HL-60 (cell line): Measurements from ENCODE around the gene KAZN.

Source experiments
- DNase-seq, 2 experiments: peaks; one replicate each; pipeline ENCODE4 v3.0.0-alpha.2; 2010 to 2020; ENCODE audit warnings: low read depth in 1 of 2, low spot score in 1 of 2
- H3K27ac ChIP-seq: fragments of 250-450 bp; sonication (Bioruptor Pico); replicated peaks from 2 replicates; pipeline ENCODE4 v1.5.1; 2020; ENCODE audit warnings: mild to moderate bottlenecking, moderate library complexity
- H3K27me3 ChIP-seq: fragments of 250-450 bp; sonication (Bioruptor Pico); 2 replicates; pipeline ENCODE4 v1.5.1; 2021; ENCODE audit warnings: mild to moderate bottlenecking, moderate library complexity; ENCODE audit not compliant: insufficient read depth, poor library complexity, severe bottlenecking
- H3K4me3 ChIP-seq: replicated peaks from 2 replicates; pipeline ENCODE4 v1.5.1; 2011; ENCODE audit warnings: mild to moderate bottlenecking, control low read depth, low read length; ENCODE audit not compliant: insufficient read depth
- GABPA ChIP-seq: IDR thresholded peaks from 2 replicates; pipeline ENCODE4 v1.6.1; 2012; ENCODE audit warnings: low read depth
- POLR2AphosphoS5 ChIP-seq: IDR thresholded peaks from 2 replicates; pipeline ENCODE4 v1.6.1; 2012; ENCODE audit warnings: low read depth
- SPI1 ChIP-seq: IDR thresholded peaks from 2 replicates; pipeline ENCODE4 v1.6.1; 2012; ENCODE audit warnings: low read depth, mild to moderate bottlenecking, borderline replicate concordance
- TF ChIP-seq, protein P1 (sequence below): IDR thresholded peaks from 2 replicates; pipeline ENCODE4 v1.6.1; 2012; ENCODE audit warnings: low read depth; ENCODE audit not compliant: insufficient replicate concordance
- TF ChIP-seq, protein P2 (sequence below): IDR thresholded peaks from one replicate; pipeline ENCODE4 v1.5.1; 2011; ENCODE audit warnings: low read length, control low read depth, inconsistent platforms; ENCODE audit not compliant: insufficient read depth

Gene KAZN

DNA sequence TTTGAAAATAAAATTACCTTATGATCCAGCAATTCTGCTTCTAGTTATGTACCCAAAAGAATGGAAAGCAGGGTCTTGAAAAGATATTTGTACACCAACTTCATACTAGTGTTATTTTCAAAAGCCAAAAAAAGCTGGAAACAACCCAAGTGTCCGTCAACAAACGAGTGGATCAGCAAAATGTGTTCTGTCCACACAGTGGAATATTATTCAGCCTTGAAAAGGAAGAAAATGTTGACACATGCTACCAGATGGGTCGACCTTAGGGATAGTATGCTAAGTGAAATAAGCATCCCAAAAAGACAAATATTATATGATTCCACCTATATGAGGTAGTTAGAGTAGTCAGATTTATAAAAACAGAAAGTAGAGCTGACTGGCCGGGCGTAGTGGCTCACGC, 65.3 kb downstream of the KAZN start:
- TF ChIP-seq, protein P1, sequence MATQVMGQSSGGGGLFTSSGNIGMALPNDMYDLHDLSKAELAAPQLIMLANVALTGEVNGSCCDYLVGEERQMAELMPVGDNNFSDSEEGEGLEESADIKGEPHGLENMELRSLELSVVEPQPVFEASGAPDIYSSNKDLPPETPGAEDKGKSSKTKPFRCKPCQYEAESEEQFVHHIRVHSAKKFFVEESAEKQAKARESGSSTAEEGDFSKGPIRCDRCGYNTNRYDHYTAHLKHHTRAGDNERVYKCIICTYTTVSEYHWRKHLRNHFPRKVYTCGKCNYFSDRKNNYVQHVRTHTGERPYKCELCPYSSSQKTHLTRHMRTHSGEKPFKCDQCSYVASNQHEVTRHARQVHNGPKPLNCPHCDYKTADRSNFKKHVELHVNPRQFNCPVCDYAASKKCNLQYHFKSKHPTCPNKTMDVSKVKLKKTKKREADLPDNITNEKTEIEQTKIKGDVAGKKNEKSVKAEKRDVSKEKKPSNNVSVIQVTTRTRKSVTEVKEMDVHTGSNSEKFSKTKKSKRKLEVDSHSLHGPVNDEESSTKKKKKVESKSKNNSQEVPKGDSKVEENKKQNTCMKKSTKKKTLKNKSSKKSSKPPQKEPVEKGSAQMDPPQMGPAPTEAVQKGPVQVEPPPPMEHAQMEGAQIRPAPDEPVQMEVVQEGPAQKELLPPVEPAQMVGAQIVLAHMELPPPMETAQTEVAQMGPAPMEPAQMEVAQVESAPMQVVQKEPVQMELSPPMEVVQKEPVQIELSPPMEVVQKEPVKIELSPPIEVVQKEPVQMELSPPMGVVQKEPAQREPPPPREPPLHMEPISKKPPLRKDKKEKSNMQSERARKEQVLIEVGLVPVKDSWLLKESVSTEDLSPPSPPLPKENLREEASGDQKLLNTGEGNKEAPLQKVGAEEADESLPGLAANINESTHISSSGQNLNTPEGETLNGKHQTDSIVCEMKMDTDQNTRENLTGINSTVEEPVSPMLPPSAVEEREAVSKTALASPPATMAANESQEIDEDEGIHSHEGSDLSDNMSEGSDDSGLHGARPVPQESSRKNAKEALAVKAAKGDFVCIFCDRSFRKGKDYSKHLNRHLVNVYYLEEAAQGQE = no peak
- TF ChIP-seq, protein P2, sequence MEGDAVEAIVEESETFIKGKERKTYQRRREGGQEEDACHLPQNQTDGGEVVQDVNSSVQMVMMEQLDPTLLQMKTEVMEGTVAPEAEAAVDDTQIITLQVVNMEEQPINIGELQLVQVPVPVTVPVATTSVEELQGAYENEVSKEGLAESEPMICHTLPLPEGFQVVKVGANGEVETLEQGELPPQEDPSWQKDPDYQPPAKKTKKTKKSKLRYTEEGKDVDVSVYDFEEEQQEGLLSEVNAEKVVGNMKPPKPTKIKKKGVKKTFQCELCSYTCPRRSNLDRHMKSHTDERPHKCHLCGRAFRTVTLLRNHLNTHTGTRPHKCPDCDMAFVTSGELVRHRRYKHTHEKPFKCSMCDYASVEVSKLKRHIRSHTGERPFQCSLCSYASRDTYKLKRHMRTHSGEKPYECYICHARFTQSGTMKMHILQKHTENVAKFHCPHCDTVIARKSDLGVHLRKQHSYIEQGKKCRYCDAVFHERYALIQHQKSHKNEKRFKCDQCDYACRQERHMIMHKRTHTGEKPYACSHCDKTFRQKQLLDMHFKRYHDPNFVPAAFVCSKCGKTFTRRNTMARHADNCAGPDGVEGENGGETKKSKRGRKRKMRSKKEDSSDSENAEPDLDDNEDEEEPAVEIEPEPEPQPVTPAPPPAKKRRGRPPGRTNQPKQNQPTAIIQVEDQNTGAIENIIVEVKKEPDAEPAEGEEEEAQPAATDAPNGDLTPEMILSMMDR = no peak
- TF ChIP-seq GABPA (no peak), SPI1 (no peak), POLR2AphosphoS5 (no peak)
- H3K27ac ChIP-seq = no peak overlapping the region
- DNase-seq = no peak
- no peaks in the 10 kb centered on the region for H3K27me3 ChIP-seq
- no peak overlapping the region for H3K4me3 ChIP-seq

DNA sequence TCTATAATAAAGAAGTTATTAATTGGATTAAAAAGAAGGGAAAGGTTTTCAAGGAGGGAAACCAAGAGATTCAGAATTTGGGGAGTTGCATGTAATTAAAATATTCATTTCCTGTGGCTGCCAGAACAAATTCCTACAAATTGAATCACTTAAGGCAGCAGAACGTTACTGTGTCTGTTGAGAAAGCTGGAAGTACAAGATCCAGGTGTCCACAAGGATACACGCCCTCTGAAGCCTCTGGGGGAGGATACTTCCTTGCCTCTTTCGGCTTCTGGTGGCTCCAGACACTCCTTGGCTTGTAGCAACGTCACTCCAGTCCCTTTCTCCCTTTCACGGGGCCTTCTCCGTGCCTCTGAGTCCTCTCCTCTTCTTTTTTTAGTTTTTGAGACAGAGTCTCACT, 67.9 kb downstream of the KAZN start:
- Histone ChIP-seq H3K4me3 (no peak overlapping the region), H3K27ac (no peak overlapping the region), H3K27me3 (no peaks in the 10 kb centered on the region)
- DNase-seq = no peak
- TF ChIP-seq SPI1 (no peak), POLR2AphosphoS5 (no peak), GABPA (no peak)
- TF ChIP-seq, protein P2 = no peak
- TF ChIP-seq, protein P1 = no peak

DNA sequence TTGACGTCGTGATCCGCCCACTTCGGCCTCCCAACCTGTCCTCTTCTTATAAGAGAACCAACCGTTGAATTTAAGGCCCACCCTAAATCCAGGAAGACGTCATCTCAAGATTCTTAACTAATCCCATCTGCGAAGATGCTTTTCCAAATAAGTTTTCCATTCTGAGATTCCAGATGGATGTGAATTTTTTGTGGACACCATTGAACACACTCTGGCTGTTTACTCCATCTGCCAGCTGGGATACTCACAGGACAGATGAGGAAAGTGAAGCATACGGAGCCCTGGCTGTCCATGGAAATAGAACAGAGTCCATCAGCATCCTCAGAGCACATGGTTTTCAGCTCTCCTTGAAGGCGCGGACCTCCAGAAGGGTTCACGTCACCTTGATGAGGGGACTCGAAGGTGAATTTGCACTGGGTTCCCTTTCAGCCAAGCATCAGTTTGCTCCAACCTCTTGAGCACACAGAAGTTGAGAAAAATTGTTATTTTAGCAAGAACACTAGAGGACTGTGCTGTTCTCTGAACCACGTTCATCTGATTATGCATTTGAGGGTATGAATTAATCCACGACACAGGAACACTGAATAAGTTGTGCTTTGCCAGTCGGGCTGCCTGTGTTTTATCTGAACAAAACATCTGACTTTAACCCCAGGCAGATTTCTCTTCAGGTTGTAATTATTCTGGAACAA, 68.6 kb downstream of the KAZN start:
- no peak overlapping the region for H3K4me3 ChIP-seq
- no peak for DNase-seq
- TF ChIP-seq SPI1 (no peak), POLR2AphosphoS5 (no peak), GABPA (no peak)
- TF ChIP-seq, protein P2 = no peak
- TF ChIP-seq, protein P1 = no peak
- no peak overlapping the region for H3K27ac ChIP-seq
- no peaks in the 10 kb centered on the region for H3K27me3 ChIP-seq
